Right lobe of liver (tissue), 6 donors: ENCODE measurements around the gene ESRRB. TPM values are rescaled to one million over a fixed set of nuclear protein-coding genes. Genes with fewer than 3 reads are reported as not detected.

ENCODE experiments used
- ATAC-seq, 4 donors: fragments of 200-7000 bp; cut with Tn5 transposase; one replicate each; pipeline ENCODE4 v1.9.1; 2020; ENCODE audit warnings: mild to moderate bottlenecking in 4 of 4, moderate library complexity in 4 of 4
- DNase-seq, 3 donors: peaks; one replicate each; pipeline ENCODE4 v3.0.0-alpha.2; 2020
- H3K27ac ChIP-seq, 3 donors: fragments of 200-600 bp; one replicate each; pipeline ENCODE4 v1.8.0; 2022
- H3K27me3 ChIP-seq, 2 donors: fragments of 200-600 bp; one replicate each; pipeline ENCODE4 v1.8.0; 2022
- H3K36me3 ChIP-seq, 4 donors: fragments of 200-600 bp; sonication (generic) in 1 of 4; one replicate each; pipeline versions ENCODE4 v1.5.1 to v1.8.0; 2017 to 2022; ENCODE audit warnings: control low read depth in 1 of 4
- H3K4me1 ChIP-seq, 4 donors: fragments of 200-600 bp; sonication (generic) in 1 of 4; one replicate each; pipeline versions ENCODE4 v1.5.1 to v1.8.0; 2017 to 2022; ENCODE audit warnings: control low read depth in 1 of 4
- H3K4me3 ChIP-seq, 3 donors: fragments of 200-600 bp; one replicate each; pipeline ENCODE4 v1.8.0; 2022
- H3K9me3 ChIP-seq, 4 donors: fragments of 200-600 bp; sonication (generic) in 1 of 4; one replicate each; pipeline versions ENCODE4 v1.5.1 to v1.8.0; 2017 to 2022; ENCODE audit warnings: control low read depth in 1 of 4
- POLR2A ChIP-seq: fragments of 450-650 bp; IDR thresholded peaks from one replicate; pipeline ENCODE4 v1.6.1; 2017; ENCODE audit warnings: antibody characterized with exemption, mild to moderate bottlenecking
- WGBS: methylation state at CpG from one replicate; pipeline ENCODE4 v1.1.6; 2018; ENCODE audit warnings: low coverage, low lambda C conversion rate; ENCODE audit not compliant: insufficient coverage; ENCODE audit errors: missing lambda C conversion rate; 5-methylcytosine and 5-hydroxymethylcytosine counted together
- intact Hi-C, 2 donors: fragments of 100-400 bp; cut with DNase I; formaldehyde crosslinking; loops; one replicate each; pipeline versions ENCODE4 v1.11.2 to v1.14.1; 2022
- total RNA-seq, 6 experiments: library from RNA; depleted of rRNA in 2 of 6; stranded (reverse); fragments of >200 nt in 2 of 6; fragmentation: NEBNext Ultra II Directional in 3 of 6; extraction: Animal tissue kit (Norgen Biotek cat#: 25700) in 3 of 6; gene quantifications; one replicate each; pipeline versions ENCODE4 v1.1.0 to v1.2.4, GENCODE V29; 2016 to 2023
- TF ChIP-seq, protein P1 (sequence below), 4 donors: fragments of 200-600 bp in 3 of 4; fragments of 450-650 bp in 1 of 4; IDR thresholded peaks; one replicate each; pipeline versions ENCODE4 v1.5.1 to v1.8.0; 2016 to 2022; ENCODE audit warnings: antibody characterized with exemption in 4 of 4, mild to moderate bottlenecking in 2 of 4
- donor health status: DM: no; HTN: yes; CAD: no.
- donor health status: DM: no; HTN: no; CAD: no.
- donor health status: DM: no; HTN: no; CAD: no.
- donor health status: DM: no; HTN: yes; CAD: no.
- donor health status: DM: no; HTN: yes; CAD: no.

Gene ESRRB
- total RNA-seq, 6 experiments from 2014 or later: 0.16 to 0.26 (median 0.17) TPM; not detected in 3

DNA sequence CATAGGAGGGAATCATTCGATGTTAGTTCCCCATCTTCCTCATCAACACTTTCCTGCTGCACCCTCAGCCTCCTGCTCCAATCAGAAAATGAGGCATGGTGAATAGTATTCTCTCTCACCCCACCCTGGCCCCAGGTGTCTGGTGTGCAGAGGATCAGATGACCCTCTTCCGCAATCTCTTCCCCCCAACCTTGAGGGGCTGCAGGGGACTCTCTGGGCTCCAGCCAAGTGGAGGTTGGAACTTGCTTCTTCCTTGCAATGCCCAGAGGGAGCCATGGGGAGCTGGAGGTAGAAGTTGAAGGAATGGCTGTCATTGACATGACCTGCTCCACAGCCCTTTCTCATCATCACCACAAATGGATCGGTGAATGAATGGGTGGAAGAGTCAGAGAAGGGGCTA is 20.2 kb upstream of the ESRRB start:
- intact Hi-C loops: loop anchor here (10.0 kb wide), 1 partner anchor 301 kb away; no protein-coding TSS in a partner anchor
- 80% methylated on average over 3 of the region's 3 CpGs for WGBS

DNA sequence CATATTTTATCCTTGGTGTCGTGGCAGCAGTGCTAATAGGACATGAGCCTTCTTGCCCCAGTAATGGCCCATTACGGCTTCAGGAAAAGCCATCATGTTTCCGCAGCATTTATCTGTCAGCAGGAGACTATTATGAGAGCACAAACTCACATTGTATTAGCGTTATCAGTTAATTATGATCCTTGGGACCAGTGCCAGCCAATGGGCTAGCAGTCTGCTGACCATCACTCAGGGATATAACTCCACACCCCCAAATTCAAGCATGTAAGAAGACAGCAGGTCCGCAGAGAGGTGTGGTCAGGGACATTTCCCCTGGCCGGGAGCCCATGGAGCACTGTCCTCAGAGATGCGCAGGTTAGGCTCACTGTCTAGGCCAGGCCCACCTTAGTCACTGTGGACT is 4.9 kb upstream of the ESRRB start:
- Histone ChIP-seq H3K4me3 (no peak overlapping the region), H3K27ac (no peak overlapping the region), H3K27me3 (no peaks in the 10 kb centered on the region), H3K4me1 (peaks cover 0 to 1% (median 0%) of the 10 kb centered on the region in 4 donors), H3K9me3 (no peaks in the 10 kb centered on the region), H3K36me3 (no peaks in the 10 kb centered on the region)
- TF ChIP-seq, protein P1, sequence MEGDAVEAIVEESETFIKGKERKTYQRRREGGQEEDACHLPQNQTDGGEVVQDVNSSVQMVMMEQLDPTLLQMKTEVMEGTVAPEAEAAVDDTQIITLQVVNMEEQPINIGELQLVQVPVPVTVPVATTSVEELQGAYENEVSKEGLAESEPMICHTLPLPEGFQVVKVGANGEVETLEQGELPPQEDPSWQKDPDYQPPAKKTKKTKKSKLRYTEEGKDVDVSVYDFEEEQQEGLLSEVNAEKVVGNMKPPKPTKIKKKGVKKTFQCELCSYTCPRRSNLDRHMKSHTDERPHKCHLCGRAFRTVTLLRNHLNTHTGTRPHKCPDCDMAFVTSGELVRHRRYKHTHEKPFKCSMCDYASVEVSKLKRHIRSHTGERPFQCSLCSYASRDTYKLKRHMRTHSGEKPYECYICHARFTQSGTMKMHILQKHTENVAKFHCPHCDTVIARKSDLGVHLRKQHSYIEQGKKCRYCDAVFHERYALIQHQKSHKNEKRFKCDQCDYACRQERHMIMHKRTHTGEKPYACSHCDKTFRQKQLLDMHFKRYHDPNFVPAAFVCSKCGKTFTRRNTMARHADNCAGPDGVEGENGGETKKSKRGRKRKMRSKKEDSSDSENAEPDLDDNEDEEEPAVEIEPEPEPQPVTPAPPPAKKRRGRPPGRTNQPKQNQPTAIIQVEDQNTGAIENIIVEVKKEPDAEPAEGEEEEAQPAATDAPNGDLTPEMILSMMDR (IDR thresholded peaks at IDR 0.05): no peak
- TF ChIP-seq POLR2A: no peak
- no peak for ATAC-seq
- DNase-seq: no peak
- intact Hi-C loops: no loop called here
- 37% methylated on average over 2 of the region's 7 CpGs for WGBS

More for the DNA sequence above, 20.2 kb upstream of the ESRRB start:
- Histone ChIP-seq H3K4me3 (no peak overlapping the region), H3K4me1 (peaks cover 0 to 7% (median 0%) of the 10 kb centered on the region in 4 donors), H3K27ac (no peak overlapping the region), H3K27me3 (no peaks in the 10 kb centered on the region), H3K9me3 (no peaks in the 10 kb centered on the region), H3K36me3 (no peaks in the 10 kb centered on the region)
- TF ChIP-seq, protein P1 (IDR thresholded peaks at IDR 0.05): no peak
- no peak for TF ChIP-seq POLR2A
- no peak for DNase-seq
- ATAC-seq: no peak

DNA sequence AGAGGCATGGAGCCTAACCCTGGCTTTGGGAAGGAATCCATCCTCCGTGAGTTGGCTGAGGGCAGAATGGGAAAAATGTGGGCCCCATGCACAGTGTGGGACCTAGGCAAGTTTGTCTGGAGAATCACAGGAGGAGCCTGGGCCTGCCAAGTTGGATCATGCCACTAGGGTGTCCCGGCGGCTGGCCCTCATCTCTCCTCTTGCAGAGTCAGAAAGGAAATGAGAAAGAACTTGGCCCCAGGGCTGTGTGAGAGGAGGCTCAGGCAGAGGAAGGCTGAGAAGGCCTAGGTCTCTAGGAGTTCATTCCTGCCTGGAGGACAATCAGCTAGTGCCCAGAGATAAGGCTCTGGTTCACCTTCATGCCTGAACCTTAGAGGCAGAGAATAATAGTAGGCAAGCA is 2.5 kb upstream of the ESRRB start:
- Histone ChIP-seq H3K36me3 (no peaks in the 10 kb centered on the region), H3K27ac (no peak overlapping the region), H3K4me3 (no peak overlapping the region), H3K4me1 (peaks cover 0 to 13% (median 0%) of the 10 kb centered on the region in 4 donors), H3K9me3 (no peaks in the 10 kb centered on the region), H3K27me3 (peaks cover 0 to 5% of the 10 kb centered on the region in 2 donors)
- intact Hi-C loops: no loop called here
- ATAC-seq (no peak), DNase-seq (no peak)
- WGBS: 78% methylated on average over 1 of the region's 3 CpGs
- TF ChIP-seq POLR2A: no peak
- TF ChIP-seq, protein P1 (IDR thresholded peaks at IDR 0.05): no peak

DNA sequence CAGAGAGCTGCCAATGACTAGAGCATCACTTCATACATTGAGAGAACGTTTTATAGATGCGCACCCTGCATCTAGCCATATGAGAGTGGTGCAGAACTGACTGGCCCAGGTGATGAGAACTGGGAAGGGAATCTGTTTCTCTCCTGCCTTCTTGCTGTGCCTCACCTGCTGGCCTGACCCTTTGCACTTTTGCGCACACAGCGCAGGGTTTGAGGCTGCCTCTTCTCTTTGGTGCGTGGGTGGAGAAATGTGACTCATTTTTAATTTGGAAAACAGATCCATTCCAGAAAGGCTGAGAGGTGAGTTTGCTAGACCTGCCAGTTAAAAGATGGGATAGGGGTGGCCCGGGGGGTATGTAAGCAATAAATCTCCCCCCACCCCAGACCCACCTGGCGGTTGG is 453 bp upstream of the ESRRB start:
- ATAC-seq (peak in 1 of 4 donors; percentile 70), DNase-seq (no peak)
- TF ChIP-seq POLR2A: no peak
- TF ChIP-seq, protein P1 (IDR thresholded peaks at IDR 0.05): no peak
- H3K27me3 ChIP-seq: peaks cover 0 to 9% of the 10 kb centered on the region in 2 donors
- H3K4me1 ChIP-seq: peaks cover 0 to 13% (median 0%) of the 10 kb centered on the region in 4 donors
- no peak overlapping the region for H3K27ac ChIP-seq
- no peaks in the 10 kb centered on the region for H3K9me3 ChIP-seq
- H3K4me3 ChIP-seq: no peak overlapping the region
- WGBS: 20% methylated on average over 7 of the region's 7 CpGs
- intact Hi-C loops: no loop called here
- no peaks in the 10 kb centered on the region for H3K36me3 ChIP-seq
